HEK293 (cell line): ENCODE results near the gene KRTAP6-1.

Experiments used
- CTCF ChIP-seq: fragments of 450-650 bp; formaldehyde crosslinking; IDR thresholded peaks from 2 replicates; pipeline ENCODE4 v1.5.1; 2016; ENCODE audit warnings: missing biosample characterization, missing genetic modification characterization
- EGR2 ChIP-seq: fragments of 450-650 bp; formaldehyde crosslinking; IDR thresholded peaks from 2 replicates; pipeline ENCODE4 v1.5.1; 2016; ENCODE audit warnings: low read depth, missing biosample characterization, missing genetic modification characterization
- PATZ1 ChIP-seq: fragments of 450-650 bp; formaldehyde crosslinking; IDR thresholded peaks from 2 replicates; pipeline ENCODE4 v1.5.1; 2016; ENCODE audit warnings: missing biosample characterization, missing genetic modification characterization
- PRDM10 ChIP-seq: fragments of 450-650 bp; formaldehyde crosslinking; IDR thresholded peaks from 2 replicates; pipeline ENCODE4 v1.5.1; 2016; ENCODE audit warnings: missing biosample characterization, missing genetic modification characterization
- SP2 ChIP-seq: fragments of 450-650 bp; formaldehyde crosslinking; IDR thresholded peaks from 2 replicates; pipeline ENCODE4 v1.5.1; 2016; ENCODE audit warnings: missing biosample characterization, missing genetic modification characterization
- YY1 ChIP-seq: fragments of 450-650 bp; formaldehyde crosslinking; IDR thresholded peaks from 2 replicates; pipeline ENCODE4 v1.5.1; 2018; ENCODE audit warnings: missing biosample characterization, missing genetic modification characterization
- ZNF114 ChIP-seq: fragments of 450-650 bp; formaldehyde crosslinking; IDR thresholded peaks from 2 replicates; pipeline ENCODE4 v1.5.0; 2017; ENCODE audit warnings: missing biosample characterization, missing genetic modification characterization
- ZNF16 ChIP-seq: fragments of 450-650 bp; formaldehyde crosslinking; IDR thresholded peaks from 2 replicates; pipeline ENCODE4 v1.5.1; 2016; ENCODE audit warnings: low read depth, missing biosample characterization, missing genetic modification characterization
- ZNF214 ChIP-seq: fragments of 450-650 bp; formaldehyde crosslinking; IDR thresholded peaks from 2 replicates; pipeline ENCODE4 v1.5.1; 2017; ENCODE audit warnings: missing biosample characterization, mild to moderate bottlenecking, missing genetic modification characterization, borderline replicate concordance
- ZNF362 ChIP-seq: fragments of 450-650 bp; formaldehyde crosslinking; IDR thresholded peaks from 2 replicates; pipeline ENCODE4 v1.5.1; 2016; ENCODE audit warnings: missing biosample characterization, missing genetic modification characterization
- ZNF394 ChIP-seq: fragments of 450-650 bp; formaldehyde crosslinking; IDR thresholded peaks from 2 replicates; pipeline ENCODE4 v1.5.1; 2016; ENCODE audit warnings: missing biosample characterization, missing genetic modification characterization, mild to moderate bottlenecking, moderate library complexity, borderline replicate concordance
- ZNF624 ChIP-seq: fragments of 450-650 bp; formaldehyde crosslinking; IDR thresholded peaks from 2 replicates; pipeline ENCODE4 v1.5.1; 2017; ENCODE audit warnings: missing biosample characterization, missing genetic modification characterization
- ZNF792 ChIP-seq: fragments of 450-650 bp; formaldehyde crosslinking; IDR thresholded peaks from 2 replicates; pipeline ENCODE4 v1.5.1; 2016; ENCODE audit warnings: missing biosample characterization, missing genetic modification characterization
- ZNF837 ChIP-seq: fragments of 450-650 bp; formaldehyde crosslinking; IDR thresholded peaks from 2 replicates; pipeline ENCODE4 v1.5.1; 2016; ENCODE audit warnings: missing biosample characterization, missing genetic modification characterization

- TF ChIP-seq CTCF (tag by site-specific recombination), result no peak
- TF ChIP-seq YY1 (tag by site-specific recombination), result no peak
- TF ChIP-seq PRDM10 (tag by site-specific recombination), result no peak
- no peak for TF ChIP-seq ZNF214 (tag by site-specific recombination)
- TF ChIP-seq ZNF792 (tag by site-specific recombination), result no peak
- no peak for TF ChIP-seq ZNF837 (tag by site-specific recombination)
- TF ChIP-seq EGR2, result no peak
- no peak for TF ChIP-seq ZNF394 (tag by site-specific recombination)
- no peak for TF ChIP-seq ZNF362 (tag by site-specific recombination)
- TF ChIP-seq PATZ1 (tag by site-specific recombination), result no peak
- TF ChIP-seq SP2 (tag by site-specific recombination), result no peak
- no peak for TF ChIP-seq ZNF16 (tag by site-specific recombination)
- TF ChIP-seq ZNF624 (tag by site-specific recombination), result no peak
- TF ChIP-seq ZNF114 (tag by site-specific recombination), result no peak
These were observed 6.3 kb upstream of the KRTAP6-1 start for GRCh38 chr21:30620080-30620479.
